ENCODE data around the gene ZNF254.
"Not testable (repeated sequence)": the region's sequence is repeated elsewhere in the genome, so short reads cannot be mapped to it uniquely, and the experiment has no call there.

ZNF254 gene

DNA sequence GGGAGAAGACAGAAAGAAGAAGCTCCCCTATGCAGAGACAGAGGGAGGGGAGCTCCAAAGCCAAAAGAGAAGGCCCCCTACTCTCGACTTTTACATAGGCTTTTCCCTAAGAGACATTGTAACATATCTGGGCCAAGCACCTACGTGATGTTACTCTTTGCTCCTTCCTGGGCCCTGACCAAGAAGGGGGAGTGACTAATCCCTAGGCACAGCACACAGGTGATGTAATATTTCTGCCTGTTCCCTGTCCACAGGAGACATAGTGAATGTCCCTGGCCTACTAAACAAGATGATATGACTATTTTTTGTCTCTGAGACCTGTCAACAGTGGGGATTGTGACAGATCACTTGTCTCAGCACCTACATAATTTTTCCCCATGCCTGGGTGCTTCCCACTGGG, 15.9 kb upstream of the ZNF254 start:
- in situ Hi-C loops (cut with MboI; ENCODE audit: low sequenced_read_pairs) = no loop called here

DNA sequence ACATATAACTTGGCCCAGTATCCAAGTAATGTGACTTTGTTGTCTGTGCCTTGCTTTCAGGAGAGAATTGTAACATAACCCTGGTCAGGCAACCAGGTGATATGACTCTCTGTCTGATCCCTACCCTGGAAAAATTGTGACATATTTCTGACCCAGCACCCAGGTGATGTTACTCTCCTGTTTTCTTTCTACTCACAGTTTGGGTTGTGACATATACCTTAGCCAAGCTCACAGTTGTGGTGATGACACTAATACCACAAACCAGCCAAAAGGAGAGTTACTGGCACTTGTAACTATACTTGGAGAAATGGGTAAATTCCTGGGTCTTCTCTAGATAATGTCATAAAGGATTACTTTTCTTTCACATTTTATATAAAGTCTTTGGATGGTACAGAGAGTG, 14.3 kb upstream of the ZNF254 start:
- in situ Hi-C loops (cut with MboI; ENCODE audit: low sequenced_read_pairs) = no loop called here

DNA sequence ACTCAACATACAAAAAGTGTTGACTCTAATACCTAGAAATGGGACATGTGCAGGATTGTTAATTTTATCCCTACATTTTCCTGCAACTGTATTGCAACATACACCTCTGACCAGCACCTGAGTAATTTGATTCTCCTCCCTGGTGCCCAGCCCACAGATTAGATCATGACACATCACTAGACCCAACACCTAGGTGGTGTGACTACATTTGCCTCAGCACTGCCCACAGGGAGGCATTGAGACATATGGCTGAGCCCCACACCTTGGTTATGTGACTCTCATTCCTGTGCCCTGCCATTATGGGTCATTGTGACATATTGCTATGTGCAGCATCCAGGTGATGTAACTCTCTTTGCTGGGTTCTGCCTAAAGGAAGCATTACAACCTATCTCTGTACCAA, 13.2 kb upstream of the ZNF254 start:
- in situ Hi-C loops (cut with MboI; ENCODE audit: low sequenced_read_pairs) = no loop called here

DNA sequence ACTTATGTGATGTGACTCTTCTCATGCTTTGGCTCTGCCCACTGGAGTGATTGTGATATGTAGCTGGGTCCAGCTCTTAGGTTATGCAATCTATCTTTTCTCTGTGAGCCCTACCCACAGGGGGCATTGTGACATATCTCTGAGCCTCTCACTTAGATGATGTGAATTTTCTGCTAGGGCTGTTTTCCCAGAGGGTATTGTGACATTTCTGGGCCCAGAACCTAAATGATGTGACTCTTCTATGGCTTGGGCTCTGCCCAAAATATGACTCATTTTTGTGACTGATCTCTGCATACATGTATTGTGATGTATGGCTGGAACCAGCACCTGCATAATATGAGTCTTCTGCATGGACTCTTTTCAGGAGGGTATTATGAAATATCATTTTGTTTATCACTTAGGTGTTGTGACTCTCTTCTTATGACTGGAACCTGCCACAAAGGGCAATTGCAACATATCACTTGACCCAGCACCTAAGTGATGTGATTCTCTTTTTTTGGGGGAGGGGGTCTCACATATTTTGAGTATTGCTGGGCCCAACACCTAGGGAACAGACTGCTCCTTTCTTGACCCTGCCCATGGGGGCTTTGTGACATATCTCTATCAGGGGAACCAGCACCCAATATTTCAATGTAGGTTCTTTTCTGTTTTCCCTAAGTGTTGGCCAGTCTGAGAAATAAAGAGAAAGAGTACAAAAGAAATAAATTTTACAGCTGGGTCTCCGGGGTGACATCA, 12.1 kb upstream of the ZNF254 start:
- in situ Hi-C loops (cut with MboI; ENCODE audit: low sequenced_read_pairs) = no loop called here

DNA sequence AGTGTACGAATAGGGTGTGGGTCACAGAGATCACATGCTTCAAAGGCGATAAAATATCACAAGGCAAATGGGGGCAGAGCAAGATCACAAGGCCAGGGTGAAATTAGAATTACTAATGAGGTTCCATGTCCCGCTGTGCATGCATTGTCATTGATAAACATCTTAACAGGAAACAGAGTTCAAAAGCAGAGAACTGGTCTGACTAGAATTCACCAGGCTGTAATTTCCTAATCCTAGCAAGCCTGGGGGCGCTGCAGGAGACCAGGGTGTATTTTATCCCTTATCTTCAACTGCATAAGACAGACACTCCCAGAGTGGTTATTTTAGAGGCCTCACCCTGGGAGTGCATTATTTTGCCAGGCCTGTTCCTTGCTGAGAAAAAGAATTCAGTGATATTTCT, 11.5 kb upstream of the ZNF254 start:
- in situ Hi-C loops (cut with MboI; ENCODE audit: low sequenced_read_pairs) = not testable (repeated sequence)

DNA sequence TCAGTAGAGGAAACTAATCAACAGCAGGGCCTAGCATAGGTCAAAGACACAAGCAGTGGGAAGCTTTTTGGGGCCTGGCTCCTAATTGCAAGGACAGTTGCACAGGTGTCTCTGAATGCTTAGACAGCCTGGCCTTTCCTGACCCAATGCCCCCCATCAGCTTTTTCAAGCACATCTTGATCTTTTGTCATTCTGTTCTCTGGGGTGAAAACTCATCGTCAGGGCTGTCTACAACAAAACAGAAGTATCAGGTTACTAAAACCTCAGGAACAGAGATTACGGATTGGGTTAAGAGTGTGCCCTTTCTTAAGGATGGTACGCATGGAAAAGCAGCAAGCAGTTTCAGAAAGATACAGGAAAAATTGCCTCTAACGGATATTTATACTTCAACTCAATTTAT, 8.3 kb upstream of the ZNF254 start:
- in situ Hi-C loops (cut with MboI; ENCODE audit: low sequenced_read_pairs) = no loop called here

DNA sequence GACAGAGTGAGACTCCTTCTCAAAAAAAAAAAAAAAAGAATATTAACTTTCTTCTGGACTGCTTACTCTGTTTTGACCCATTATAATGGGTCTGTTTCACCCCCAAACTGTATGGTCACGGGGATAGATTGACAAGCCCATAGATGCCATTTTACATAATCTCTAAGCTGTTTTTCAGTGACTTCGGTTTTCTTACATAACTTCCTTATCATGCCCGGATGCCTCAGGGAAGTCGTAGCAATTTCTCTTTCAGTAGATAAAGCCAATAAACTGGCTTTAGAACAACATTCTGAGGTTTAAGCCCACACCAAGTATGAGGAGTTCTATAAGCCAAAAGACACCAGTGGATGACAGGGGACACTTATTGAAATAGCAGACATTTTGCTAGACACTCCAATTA, 5.9 kb upstream of the ZNF254 start:
- in situ Hi-C loops (cut with MboI; ENCODE audit: low sequenced_read_pairs) = no loop called here

DNA sequence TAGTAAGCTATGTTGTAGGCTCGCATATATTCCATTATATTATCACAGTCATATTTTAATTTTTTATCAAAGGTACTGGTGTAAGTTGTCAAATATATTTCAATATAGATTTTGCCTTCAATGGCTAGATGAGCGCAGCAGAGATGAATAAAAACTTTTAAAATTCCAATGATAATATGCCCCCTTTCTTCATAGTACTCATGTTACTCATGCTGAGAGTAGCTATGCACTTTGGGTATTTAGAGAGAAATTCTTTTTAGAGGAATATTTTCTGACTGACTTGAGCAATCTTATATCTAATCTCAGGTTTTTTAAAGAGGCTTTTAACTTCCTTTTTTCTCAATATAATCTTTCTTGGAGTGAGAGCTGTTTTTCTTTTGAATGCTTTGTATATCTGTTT, 11.4 kb downstream of the ZNF254 start:
- in situ Hi-C loops (cut with MboI; ENCODE audit: low sequenced_read_pairs) = no loop called here

DNA sequence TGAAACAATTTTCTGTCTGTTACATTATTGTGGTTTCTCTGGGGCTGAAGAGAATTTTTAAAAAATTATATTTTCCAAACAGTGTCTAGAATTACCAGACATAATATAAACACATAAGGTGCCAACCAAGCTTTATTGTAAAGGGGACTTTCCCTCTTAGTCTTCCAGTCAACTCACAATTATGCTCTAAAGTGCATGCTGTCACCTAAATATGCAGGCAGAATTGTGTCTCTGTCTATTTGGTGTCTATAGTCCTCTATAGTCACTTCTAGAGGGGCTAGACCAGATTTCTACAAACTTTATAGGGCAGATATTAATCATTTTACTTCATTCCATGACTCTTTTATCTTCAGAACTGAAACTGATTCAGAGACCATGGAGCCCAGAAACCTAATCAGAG, 12.8 kb downstream of the ZNF254 start:
- in situ Hi-C loops (cut with MboI; ENCODE audit: low sequenced_read_pairs) = no loop called here

DNA sequence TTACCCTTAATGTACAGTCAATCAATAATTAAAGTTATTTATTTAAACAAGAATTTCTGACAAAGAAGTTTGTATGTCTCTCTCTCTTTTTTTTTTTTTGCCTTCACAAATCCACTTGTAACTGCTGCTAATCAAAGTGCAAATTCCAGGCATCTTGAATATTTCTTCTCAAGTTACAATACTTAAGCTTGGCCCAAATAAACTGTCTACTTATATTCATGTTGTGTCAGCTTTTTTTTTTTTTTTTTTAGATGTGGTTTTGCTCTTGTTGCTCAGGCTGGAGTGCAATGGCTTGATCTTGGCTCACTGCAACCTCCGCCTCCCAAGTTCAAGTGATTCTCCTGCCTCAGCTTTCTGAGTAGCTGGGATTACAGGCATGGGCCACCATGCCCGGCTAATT, 13.6 kb downstream of the ZNF254 start:
- in situ Hi-C loops (cut with MboI; ENCODE audit: low sequenced_read_pairs) = not testable (repeated sequence)

DNA sequence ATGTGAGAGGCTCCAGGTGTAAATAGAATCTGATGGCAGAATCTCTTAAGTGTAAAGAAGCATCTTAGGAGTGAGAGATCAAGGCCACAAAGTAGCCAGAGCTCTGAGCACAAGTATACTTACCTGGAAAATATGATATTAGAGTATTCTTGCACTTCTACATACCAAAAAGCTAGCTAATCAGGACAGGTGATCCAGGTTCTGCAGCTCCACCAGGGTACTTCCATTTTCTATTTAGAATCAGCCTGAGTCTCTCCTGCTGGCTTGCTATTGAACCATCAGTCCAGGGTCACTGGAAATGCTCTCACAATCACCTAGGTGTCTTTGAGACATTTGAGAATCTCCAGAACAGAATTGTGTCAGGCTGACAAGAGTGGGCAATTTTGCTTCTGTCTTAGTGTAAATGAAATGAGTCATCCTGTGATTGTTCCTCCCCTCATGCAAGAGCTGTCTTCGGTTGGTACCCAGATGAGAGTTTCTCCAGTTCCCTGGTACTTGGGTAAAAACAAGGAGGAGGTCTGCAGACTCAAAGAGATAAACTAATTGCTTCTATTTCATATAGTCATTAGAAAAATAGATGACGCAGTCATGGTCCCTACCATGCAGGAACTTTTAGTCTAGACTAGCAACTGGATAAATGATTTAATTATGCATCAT, 14.6 kb downstream of the ZNF254 start:
- in situ Hi-C loops (cut with MboI; ENCODE audit: low sequenced_read_pairs) = no loop called here

DNA sequence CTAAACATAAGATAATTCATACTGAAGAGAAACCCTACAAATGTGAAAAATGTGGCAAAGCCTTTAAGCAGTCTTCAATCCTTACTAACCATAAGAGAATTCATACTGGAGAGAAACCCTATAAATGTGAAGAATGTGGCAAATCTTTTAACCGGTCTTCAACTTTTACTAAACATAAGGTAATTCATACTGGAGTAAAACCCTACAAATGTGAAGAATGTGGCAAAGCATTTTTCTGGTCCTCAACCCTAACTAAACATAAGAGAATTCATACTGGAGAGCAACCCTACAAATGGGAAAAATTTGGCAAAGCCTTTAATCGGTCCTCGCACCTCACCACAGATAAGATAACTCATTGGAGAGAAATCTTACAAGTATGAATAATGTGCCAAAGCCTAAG, 40.6 kb downstream of the ZNF254 start:
- in situ Hi-C loops (cut with MboI; ENCODE audit: low sequenced_read_pairs) = no loop called here

DNA sequence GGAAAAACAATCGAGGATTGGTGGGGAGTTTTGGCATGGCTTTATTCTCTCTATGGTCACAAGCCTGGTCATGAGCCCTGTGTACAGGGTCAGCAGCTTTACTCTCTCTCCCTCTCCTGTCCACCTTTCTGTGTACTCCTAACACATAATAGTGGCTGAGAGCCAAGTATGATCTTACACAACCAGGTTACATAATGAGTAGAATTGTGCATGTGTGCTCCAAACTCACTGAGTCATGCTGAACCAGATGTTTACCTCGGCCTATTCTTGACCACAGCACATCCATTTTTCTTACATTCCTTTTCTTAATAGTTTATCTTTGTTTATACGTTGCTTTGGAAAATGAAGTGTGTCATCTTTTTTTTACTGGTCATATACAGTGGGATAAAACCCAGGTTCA, 53.1 kb downstream of the ZNF254 start:
- in situ Hi-C loops (cut with MboI; ENCODE audit: low sequenced_read_pairs) = no loop called here

DNA sequence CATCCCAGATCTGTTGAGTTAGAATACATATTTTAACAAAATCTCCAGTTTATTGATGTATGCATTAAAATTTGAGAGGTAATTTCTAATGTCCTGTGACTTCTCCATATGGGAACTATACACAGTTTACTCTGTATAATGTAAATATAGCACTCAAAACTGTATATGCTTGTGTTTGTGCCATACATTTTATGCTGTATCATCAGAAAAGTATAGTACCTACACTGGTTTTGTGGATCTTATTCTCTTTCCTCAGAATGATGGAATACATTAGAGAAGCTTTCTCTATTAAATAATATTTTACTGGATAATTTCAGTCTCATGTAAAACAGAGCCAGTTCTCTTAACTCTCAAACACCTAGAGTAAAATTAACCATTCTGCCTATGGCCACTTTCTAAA, 53.6 kb downstream of the ZNF254 start:
- in situ Hi-C loops (cut with MboI; ENCODE audit: low sequenced_read_pairs) = no loop called here

DNA sequence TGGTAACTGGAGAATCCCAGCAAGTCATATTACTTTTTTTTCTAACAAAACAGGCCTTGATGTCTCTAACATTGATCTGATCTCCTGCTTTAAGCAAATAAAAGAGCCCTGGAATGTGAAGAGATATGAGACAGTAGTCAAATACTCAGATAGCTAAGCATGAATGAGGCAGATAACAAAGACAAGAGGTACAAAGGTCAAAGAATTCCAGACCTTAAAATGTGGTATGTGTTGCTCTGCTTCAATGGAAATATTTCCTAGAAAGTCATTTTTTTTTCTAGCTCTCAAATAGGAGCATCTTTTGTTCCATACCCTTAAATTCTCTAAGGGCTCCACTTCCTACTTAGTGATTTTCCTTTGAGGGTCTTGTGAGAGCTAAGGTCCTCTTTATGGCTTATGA, 54.6 kb downstream of the ZNF254 start:
- in situ Hi-C loops (cut with MboI; ENCODE audit: low sequenced_read_pairs) = no loop called here

DNA sequence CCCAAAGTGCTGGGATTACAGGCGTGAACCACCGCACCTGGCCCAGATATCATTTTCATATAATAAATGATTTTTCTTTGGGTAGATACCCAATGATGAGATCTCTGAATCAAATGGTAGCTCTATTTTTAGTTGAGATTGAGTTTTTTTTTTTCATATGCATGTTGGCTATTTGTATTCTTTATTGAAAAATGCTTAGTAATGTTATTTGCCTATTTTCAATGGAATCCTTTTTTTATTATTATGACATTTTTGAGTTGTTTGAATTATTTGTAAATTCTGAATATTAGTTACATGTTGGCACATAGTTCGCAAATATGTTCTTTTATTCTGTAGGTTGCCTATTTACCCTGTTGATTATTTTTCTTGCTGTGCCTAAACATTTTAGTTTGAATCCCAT, 55.8 kb downstream of the ZNF254 start:
- in situ Hi-C loops (cut with MboI; ENCODE audit: low sequenced_read_pairs) = no loop called here

DNA sequence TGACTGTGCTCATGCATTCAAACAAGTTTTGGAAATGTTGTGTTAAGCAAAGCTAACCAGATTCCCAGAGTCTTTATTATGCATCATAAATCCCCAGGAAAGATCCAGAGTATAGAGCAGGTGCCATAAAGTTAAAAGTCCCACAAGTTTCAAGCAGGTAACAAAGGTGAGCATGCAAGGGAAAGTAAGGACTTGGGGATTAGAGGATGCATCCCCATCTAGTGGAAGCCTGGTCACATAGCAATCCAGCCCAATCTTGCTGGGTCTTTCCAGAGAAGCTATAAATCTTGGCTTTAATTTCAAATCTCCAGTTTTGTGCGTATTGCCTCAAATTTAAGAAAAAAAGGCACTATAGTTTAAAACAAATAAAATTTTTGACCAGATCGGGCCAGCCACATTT, 72.7 kb downstream of the ZNF254 start:
- in situ Hi-C loops (cut with MboI; ENCODE audit: low sequenced_read_pairs) = no loop called here

DNA sequence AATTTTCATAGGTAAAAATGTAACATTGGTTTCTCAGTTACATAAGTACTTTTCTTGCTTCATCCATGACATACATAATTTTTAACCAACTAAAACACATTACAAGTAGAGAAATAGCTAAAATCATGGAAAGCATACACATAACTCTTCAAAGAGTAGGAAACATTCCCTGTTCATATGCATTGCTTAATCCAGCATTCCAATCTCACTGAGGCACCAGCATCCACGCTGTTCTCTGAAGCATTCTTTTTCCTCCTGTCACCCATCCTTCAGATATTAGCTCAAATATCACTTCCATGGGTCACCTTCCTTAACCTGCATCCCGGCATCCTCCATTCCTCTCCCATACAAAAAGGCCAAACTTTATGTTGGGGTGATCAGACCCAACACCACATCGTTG, 79.1 kb downstream of the ZNF254 start:
- in situ Hi-C loops (cut with MboI; ENCODE audit: low sequenced_read_pairs) = no loop called here

DNA sequence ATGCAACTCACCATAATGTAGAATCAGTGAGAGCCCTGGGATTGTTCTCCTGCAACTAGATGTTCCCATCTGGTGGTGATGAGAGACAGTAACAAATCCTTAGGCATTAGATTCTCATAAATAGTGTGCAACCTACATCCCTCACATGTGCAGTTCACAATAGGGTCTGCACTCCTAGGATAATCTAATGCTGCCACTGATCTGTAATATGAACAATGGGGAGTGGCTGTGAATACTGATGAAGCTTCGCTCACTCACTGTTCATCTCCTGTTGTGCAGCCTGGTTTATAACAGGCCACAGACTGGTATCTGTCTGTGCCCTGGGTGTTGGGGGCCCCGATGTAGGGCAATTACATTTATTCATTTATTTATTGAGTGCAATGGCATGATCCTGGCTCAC, 86.9 kb downstream of the ZNF254 start:
- in situ Hi-C loops (cut with MboI; ENCODE audit: low sequenced_read_pairs) = no loop called here

DNA sequence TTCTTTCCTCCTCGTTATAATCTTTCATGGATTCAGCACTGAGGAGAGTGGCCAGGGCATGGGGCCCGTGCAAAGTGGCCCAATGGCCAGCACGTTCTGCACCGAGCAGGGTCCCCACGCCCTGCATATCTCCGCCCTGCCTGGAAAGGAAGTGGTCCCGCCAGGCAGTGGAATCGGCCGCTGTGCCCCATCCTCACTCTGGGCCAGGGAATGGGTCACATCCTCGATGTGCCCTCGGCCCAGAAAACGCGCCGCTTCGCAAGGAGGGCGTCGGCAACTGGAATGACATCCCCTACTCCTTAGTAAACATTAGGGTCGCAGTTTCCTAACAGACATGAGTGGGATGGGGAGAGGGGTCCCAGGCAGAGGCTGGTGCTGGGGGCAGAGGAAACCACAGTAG, 90.7 kb downstream of the ZNF254 start:
- in situ Hi-C loops (cut with MboI; ENCODE audit: low sequenced_read_pairs) = no loop called here

DNA sequence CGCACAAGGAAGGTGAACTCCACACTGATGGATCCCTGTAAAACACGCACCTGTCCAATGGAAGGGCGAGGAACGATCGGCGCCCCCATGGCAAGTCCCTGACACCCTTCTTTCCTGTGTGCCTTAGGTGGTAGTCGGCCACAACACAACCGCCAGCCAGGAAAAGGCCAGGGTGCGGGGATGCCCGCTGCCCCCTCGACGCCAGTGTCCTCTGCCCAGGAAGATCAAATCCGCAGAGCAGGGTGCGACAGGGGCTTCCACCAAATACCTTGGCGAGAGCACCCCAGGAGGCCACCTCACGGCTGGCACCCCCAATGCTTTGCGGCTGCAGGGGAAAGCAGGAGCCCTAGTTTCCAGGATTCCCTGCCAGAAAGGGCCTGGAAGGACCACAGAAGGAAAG, 91.2 kb downstream of the ZNF254 start:
- in situ Hi-C loops (cut with MboI; ENCODE audit: low sequenced_read_pairs) = no loop called here

Data from HL-60/S4 treated with retinoic acid at 250 ng/mL for 4 days and 3 days (cell line).